Measurements from ENCODE around the gene LRG1.
"Not testable (repeated sequence)": the region's sequence is repeated elsewhere in the genome, so short reads cannot be mapped to it uniquely, and the experiment has no call there.

Gene LRG1

DNA sequence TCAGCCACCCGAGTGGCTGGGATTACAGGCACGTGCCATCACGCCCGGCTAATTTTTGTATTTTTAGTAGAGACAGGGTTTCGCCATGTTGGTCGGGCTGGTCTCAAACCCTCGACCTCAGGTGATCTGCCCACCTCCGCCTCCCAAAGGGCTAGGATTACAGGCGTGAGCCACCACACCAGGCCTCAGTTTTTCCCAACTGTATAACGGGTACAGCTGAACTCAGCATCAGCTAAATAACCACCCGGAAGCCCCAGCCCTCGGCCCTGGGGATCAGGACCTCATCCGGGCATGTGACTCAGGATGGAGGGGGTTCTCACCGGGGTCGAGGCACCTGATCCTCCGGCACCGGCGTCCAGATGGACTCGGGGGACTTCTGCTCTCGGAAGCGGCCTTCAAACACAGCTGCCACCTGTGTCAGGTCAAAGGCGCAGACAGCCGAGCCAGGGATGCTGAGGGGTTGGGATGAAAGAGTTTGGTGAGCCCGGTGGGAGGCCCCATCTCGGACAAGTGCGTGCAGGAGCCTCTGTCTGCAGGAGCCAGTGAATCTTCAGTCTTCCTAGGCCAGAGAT, 10.7 kb upstream of the LRG1 start:
- no peak for DNase-seq (ENCODE audit: low read depth in 2 of 2)

DNA sequence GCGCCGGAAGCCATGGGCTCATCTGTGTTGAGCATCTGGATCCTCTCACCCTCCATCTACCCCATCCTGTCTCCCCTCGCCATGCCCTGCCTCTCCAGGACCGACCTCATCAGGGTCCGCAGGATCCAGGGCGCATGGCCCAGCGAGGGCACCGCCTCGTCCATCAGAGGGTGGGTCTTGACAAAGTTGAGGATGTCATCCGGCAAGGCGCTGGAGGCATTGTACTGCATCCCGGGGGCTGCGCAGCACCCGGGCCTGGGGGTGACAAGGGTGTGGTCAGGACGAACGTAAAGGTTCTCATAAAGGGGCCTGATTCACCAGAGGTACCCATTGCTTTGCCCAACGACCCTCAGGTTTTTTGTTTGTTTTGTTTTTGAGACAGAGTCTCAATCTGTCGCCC, 10.2 kb upstream of the LRG1 start:
- DNase-seq (ENCODE audit: low read depth in 2 of 2), result no peak

DNA sequence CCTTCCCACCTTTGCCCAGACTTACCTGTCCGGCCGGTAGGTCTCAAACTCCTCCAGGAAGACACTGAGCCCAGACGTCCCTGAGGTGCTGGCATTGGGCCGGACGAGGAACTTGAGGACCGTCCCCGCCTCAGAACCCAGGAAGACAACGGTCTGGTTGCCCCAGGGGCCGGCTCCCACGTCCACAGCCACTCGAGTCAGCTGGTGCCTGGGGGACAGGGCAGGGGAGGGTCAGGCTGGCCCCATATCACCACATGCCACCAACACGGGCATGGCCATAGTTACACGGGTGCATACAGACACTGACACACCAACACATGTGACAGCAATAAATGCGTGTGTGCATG, 8.4 kb upstream of the LRG1 start:
- no peak for DNase-seq (ENCODE audit: low read depth in 2 of 2)

DNA sequence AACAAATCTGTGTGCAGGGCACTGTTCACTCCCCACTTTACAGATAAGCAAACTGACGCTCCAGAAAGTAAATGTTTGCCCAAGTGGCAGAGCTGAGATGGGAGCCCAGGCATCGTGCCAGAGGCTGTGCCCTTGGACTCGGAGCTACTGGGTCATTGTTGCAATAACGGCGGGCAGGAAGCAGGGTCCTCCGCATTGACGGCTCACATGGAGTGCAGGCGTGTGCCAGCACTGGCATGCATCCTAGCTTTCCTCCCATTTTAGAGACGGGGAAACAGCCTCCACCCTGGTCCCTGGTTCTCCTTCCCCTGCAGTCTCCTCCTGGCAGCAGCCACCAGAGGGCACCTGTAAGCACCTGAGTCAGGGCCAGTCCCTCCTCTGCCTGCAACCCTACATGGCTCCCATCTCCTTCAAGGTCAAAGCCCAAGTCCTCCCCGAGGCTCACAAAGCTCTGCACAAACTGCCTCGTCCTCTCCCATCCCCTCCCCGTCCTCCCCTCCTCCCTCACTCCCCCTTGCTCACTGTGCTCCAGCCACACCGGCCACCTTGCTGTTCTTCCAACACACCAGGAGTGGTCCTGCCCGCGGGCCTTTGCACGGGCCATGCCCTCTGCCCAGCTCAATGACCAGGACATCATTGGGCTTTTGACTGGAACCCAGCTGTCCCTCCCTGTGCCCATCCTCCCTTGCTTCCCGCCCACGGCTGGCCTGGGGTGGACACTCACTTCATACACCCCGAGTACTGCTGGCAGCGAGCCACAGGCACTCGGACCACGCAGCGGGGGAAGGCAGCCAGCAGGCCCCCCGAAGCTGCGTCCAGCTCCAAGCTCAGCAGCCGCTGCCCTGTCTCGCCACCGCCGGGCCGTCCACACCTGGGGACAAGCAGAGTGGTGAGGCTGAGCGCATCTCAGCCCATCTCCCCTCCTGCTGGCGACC, 7.7 kb upstream of the LRG1 start:
- no peak for DNase-seq (ENCODE audit: low read depth in 2 of 2)

DNA sequence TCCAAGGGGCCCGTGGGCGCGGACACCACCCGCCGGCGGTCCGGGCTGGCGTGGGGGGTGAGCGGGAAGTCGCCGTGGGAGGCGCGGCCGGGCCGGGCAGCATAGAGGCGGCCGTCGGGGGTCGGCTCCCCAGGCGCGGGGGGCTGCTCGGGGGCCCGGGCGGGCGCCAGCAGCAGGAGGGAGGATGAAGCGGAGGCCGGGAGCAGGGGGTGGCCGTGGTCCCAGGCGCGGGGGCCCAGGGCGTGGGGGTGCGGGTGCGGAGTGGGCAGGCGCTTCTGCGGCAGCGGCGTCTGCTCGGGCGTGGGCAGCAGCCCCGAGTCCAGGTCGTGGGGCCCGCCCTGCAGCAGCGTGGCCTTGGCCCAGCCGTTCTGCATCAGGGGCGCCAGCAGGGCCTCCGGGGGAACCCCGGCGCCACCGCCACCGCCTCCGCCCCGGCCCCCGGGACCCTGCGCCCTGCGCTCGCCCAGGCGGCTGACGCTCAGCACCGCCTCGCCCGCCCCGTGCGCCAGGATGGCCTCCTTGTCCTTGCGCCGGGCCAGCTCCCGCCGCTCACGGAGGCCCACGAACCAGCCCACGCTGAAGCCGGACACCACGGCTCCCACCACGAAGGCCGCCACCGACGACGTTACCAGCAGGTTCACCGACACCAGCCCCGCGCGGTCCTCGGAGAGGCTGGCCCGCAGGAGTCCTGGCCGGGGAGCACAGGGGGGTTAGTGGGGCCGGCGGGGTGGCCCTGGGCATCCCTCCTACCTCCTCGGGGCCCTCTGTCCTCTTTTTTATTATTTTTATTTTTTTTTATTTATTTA, 4.2 kb upstream of the LRG1 start:
- no peak for DNase-seq (ENCODE audit: low read depth in 2 of 2)

DNA sequence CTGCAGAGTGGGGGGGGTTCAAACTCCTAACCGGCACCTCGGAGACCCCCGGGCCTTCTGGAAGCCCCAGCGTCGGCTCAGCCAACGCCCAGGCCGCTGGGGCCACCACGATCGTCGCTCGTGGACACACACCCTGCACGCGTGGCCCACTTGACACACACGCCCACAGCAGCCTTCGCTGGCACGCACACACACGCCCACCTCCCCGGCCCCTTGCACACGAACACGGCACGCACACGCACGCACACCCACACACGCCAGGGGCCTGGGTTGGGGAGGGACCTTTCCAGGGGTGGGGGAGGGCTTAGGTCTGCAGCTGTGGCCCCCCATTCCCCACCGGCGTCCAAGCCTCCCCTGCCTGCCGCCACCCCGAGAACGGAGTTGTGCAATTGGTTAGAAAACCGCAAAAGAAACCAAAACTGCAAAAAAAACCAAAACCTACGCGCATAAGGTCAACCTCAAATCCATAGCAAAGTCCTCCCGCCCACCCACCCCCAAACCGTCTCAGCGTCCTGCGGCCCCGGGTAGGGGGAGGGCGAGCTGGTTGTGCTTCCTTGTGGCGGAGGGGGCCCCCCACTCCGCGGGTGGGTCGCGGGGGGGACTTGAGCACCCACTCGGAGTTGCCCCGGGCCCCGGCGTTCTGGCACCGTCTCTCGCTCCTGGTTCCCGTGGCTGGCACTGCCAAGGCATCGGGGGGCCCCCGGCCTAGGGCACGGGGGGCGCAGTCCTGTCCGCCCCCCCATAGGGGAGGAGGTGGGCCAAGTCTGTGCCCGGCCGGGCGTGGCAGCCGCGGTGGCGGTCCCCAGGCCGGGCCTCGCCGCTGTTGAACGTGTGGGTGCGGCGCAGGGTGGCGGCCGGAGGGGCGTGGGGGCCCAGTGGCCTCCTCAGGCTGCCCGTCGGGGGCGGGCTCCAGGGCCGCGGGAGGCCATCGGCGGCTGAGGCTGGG, 3.3 kb upstream of the LRG1 start:
- no peak for DNase-seq (ENCODE audit: low read depth in 2 of 2)

DNA sequence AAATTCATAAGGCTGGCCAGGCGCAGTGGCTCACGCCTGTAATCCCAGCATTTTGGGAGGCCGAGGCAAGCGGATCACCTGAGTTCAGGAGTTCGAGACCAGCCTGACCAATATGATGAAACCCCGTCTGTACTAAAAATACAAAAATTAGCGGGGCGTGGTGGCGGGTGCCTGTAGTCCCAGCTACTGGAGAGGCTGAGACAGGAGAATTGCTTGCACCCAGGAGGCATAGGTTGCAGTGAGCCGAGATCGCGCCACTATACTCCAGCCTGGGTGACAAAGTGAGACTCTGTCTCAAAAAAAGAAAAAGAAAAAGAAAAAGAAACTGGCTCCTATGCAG, 1.9 kb upstream of the LRG1 start:
- DNase-seq (ENCODE audit: low read depth in 2 of 2), result not testable (repeated sequence)

DNA sequence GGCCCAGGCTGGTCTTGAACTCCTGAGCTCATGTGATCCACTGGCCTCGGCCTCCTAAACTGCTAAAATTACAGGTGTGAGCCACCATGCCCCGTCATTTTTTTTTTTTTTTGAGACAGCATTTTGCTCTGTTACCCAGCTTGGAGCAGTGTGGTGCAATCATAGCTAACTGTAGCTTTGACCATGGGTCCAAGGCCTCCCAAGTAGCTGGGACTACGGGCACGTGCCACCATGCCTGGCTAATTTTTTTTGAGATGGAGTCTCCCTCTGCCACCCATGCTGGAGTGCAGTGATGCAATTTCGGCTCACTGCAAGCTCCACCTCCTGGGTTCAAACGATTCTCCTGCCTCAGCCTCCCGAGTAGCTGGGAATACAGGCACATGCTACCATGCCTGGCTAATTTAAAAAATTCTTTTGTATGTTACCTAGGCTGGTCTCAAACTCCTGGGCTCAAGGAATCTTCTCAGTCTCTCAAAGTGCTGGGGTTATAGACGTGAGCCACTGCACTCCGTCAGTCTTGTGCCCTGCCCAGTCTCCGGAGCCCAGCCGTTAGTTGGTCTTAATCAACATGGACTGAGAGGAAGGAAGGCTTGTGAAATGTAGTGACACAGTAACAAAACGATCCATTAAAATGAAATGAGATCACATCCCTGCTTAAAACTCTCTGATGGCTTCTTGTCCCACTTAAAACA, 1.4 kb upstream of the LRG1 start:
- DNase-seq (ENCODE audit: low read depth in 2 of 2), result no peak

DNA sequence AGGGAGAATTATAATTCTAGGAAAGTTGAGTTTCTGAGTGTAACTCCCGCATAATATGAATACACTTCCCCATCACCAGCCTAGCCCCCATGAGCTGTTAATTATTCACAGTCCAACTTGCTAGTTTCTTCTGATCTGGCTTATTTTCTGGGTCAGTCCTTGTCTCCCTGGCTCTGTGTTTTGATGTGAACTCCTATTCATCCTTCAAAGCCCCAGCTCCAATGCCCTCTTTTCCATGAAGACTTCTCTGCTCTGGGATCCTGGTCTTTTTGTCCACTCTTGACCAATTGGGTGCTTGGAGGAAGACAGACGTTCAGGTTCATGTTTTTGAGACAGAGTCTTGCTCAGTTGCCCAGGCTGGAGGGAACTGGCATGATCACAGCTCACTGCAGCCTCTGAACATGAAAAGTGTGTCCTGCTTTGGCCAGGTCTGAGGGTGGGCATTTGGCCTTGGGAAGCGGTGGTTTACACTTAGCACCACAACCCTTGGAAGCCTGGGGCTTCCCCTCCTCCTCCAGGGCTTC, 605 bp downstream of the LRG1 start:
- DNase-seq (ENCODE audit: low read depth in 2 of 2), result no peak

DNA sequence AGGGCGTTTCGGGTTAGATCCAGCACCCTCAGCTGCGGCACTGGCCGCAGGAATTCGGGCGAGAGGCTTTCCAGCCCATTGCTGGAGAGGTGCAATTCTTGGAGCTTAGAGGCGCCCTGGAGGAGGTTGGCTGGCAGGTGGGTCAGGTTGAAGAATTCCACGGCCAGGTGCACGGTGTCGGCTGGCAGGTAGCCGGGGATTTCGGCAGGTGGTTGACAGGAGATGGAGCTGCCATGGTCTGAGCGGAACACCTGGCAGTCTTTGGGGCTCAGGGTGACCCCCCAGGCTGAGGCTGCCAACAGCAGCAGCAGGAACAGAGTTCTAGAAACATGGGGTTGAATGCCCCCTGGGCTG, 1.3 kb downstream of the LRG1 start:
- DNase-seq (ENCODE audit: low read depth in 2 of 2), result no peak

DNA sequence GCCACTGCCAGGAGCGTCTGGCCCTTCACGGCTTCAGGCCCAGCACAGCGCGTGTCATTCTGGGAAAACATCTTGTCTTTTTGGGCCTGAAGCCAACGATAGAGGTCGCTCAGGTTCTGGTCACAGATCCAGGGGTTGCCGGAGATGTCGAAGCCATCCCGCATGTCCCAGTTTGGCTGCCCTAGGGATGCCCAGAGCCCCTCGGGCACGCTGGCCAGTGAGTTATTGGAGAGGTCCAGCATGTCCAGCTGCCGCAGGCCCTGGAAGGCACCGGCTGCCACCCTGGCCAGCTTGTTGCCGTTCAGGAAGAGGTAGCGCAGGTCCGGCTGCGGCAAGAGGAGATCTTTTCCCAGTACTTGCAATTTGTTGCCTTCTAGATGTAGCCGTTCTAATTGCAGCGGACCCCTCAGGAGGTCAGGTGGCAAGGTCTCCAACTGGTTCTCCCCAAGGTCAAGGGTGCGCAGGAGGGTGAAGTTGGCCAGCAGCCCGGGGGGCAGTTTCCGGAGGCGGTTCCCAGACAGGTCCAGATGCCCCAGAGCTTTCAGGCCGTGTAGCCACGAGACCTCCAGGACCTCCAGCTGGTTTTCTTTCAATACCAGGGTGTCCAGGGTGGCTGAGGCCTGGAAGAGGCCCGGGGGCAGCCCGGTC, 1.8 kb downstream of the LRG1 start:
- no peak for DNase-seq (ENCODE audit: low read depth in 2 of 2)

DNA sequence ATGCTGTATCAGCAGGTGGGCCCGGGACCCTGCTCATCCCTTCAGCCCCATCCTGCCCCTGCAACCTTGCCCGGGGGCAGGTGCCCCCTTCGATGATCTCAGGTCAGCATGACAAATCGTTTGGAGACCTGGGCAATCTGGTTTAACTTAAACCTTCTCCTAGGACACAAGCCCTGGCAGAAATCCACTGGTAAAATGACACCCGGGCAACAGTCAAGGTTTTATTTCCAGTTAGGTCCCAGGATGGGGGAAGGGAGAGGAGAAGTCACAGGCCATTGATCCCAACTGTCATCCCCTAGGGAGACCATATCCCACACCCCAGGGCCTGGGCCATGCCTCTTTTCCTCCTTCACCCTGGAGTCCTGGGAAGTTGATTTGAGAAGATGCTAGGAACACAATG, 3.0 kb downstream of the LRG1 start:
- DNase-seq (ENCODE audit: low read depth in 2 of 2), result no peak

DNA sequence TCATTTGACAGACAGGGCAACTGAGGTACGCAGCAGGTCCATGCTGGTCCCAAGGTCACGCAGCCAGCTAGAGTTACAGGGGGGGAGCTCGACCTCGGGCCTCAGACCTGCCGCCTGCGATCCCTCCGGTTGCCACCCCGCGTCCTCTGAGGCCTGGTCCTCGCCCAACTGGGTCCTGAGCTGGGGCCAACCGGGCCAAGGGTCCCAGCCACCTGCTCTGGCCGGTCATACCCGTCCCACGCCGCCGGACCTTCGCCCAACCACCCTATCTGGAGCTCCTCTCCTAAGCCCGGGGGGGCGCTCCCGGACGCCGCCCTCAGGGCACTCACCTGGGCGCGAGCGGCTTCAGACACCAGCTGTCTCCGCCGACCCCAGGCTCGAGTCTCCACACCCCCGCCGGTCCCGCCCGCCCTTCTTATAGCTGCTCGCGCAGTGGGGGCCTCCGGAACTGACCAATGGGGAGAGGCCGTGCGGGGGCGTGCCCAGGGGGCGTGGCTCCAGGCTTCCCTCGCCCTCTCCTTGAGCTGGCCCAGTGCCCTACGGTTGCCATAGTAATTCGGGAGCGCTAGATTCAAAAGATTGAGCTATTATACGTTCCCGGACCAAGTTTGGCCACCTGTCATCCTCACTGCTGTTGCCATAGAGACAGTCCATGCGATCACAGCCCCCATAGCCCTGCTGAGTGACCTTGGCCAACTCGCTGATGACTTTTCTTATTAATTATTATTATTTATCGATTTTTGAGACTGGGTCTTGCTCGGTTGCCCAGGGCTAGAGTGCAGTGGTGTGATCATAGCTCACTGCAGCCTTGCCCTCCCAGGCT, 4.8 kb downstream of the LRG1 start, which contains the start of gene PLIN5:
Gene PLIN5 (minus strand): TSS at position 389 of the 823 bp plus-strand sequence. CDS start 1,150 bp downstream, outside the sequence.
- DNase-seq (ENCODE audit: low read depth in 2 of 2), result peak in 1 of 2 donors; percentile 35

DNA sequence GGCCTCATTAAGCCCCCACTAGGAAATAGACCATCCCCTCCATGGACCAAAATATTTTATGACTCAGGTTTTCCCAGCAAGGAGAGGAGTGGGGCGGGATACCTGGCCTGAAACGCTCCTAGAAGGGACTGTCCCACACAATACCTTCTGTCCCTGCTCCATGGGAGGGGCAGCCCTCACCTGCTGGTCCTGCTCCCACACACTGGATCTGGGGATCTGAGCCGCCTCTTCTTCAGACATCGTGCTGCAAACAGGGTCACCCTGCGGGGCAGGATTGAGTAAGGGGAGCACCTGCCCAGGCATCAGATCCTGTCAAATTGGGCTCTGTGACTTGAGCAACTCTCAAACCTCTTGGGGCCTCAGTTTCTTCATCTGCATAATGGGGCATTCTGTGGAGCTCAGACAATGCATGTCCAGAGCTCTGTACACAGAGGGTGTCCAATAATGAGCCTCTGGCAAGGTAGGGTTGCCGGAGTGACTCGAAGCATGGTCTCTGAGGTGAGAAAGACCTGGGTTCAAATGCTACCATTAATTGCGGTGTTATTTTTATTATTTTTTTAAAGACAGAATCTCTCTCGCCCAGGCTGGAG, 5.9 kb downstream of the LRG1 start:
- DNase-seq (ENCODE audit: low read depth in 2 of 2), result no peak

DNA sequence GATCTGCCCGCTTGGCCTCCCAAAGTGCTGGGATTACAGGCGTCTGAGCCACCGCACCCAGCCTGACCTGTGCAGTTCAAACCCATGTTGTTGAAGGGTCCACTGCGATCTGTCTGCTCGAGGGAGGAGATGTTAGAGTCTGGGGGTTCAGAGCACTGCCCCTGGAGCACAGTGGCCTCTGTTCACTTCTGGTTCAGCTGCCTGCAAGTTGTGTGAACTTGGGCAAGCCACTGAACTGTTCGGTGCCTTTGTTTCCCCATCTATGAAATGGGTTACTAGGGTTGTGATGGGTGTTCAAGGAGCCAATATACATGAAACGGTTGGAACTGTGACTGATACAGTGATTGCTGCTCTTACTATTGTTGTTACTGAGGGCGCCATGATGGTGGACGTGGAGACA, 6.5 kb downstream of the LRG1 start:
- DNase-seq (ENCODE audit: low read depth in 2 of 2), result no peak

DNA sequence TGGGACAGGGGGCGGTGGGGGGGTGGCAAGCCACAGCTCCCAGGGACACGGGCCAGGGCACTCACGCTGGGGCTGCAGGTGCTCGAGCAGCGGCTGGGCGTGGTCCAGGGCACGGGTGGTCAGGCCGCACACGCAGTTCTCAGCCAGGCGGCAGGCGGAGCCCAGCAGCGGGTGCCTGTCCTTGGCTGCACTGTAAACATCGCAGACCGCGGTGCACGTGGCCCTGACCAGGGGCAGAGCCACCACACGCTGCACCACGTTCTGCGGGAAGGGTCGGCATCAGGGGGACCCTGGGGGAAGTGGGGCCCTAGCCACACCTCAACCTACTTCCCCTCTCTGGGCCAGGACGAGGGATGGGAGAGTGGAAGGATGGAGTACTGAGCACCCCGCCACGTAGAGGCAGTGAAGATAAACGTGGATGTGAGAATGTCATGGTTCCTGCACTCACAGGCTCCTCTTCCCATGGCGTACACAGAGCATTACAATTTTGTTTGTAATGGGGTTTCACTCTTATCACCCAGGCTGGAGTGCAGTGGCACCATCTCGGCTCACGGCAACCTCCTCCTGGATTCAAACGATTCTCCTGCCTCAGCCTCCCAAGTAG, 8.2 kb downstream of the LRG1 start:
- no peak for DNase-seq (ENCODE audit: low read depth in 2 of 2)

DNA sequence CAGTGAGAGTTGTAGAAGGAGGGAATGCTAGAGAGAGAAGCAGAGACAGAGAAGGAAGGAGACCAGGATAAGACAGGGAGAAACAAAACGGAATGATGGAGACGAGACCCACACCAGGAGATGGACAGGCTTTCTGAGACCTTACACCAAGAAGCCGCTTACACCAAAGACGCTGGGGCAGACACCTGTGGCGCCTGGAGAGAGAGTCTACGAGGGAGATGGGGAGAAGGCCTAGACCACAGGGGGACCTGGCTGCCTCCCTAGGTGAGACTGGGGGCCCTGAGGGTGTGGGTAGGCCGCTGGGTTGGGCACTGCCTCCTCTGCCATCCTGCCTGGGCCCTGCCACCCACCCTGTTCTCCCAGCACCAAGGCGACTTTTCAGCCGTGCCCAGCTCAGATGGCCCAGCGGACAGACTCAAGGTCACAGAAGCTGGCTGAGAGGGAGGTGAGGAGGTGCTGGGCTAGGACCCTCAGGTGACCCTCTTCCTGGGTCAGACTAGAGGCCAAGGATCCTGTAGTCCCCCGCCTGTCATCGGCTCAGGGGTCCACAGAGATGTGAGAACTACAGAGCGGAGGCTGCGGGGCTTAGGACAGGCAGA, 9.8 kb downstream of the LRG1 start:
- no peak for DNase-seq (ENCODE audit: low read depth in 2 of 2)

DNA sequence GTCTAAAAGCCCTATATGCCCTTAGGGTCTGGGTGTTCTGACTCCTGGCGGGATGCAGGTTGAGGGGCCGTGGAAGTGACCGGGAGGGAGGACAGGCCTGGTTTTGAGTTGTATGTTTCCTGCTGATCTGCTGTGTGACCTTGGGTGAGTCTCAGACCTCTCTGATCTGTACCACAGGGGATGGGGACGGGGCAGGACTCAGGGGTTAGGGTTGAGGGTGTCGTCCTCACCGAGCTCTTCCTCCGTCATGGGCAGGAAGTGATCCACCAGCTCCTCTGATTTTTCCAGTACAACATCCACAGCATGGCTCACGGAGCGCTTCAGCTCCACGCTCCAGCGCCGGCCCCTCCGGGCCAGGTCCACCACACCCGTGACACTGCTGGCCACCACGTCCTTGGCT, 11.0 kb downstream of the LRG1 start:
- no peak for DNase-seq (ENCODE audit: low read depth in 2 of 2)

Data from stimulated activated CD8-positive, alpha-beta memory T cell treated with anti-CD3 and anti-CD28 coated beads, Interleukin-2, amount 100 ng/mL, for 48 hours (primary cell).